HG03066 (cell line): ENCODE measurements around the gene ASPG.

Experiments used
- ATAC-seq: cut with Tn5 transposase; IDR thresholded peaks from one replicate; pipeline ENCODE4 v1.9.1; 2021; ENCODE audit warnings: low read depth; ENCODE audit not compliant: unreplicated experiment

The ASPG gene

DNA sequence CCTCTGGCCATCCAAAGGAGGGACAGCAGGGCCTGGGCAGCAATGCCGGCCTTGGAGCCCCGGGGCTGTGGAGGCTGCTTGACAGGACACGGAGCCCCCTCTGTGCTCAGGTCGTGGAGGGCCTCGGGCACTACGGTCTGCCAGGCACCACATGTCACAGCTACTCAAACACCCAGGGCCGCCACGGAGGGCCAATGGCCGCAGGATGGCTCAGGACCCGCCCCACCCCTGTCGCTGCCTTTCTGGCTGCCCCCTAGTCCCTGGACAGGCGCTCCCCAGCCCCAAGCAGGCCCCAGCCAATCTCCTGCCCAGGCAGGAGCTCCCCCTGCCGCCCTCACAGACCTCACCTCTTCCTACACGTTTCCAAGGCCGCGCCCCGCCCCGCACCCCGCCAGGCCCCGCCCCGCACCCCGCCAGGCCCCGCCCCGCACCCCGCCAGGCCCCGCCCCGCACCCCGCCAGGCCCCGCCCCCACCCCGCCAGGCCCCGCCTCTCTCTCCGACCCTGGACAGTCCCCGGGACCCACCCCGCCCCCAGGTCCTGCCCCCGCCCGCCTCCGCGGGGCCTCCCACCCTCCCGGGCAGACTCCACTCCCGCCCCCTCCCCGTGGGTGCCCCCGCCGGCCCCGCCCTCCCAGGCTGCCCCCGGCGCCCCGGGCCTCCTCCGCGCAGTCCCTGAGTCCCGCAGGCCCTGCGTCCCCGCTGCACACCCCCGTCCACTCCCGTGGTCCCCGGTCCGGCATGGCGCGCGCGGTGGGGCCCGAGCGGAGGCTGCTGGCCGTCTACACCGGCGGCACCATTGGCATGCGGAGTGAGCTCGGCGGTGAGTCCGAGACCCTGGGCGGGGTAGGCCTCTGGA lies at the start of gene ASPG:
TSS of gene ASPG (plus strand) at position 669 of the 857 bp plus-strand sequence. CDS start at position 740, 71 bp downstream.
- ATAC-seq, result no peak

DNA sequence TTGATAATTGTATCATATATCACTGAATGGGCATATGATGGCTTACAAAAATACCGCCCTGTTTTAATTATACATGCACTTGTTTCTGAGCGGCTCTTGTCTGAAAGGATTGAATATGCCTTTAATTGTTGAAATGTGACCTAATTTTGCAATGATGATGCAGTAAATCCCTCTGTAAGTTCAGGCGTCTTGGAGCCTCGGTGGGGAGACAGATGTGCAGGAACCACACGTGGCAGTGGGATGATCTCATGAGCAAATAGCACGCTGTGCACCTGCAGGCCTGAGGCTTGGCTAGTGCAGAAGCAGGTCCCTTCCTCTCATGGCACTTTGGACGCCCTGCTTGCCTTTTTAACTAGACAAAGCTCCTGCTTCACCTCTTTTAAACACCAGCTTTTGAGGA lies 49.3 kb upstream of the ASPG start:
- no peak for ATAC-seq

DNA sequence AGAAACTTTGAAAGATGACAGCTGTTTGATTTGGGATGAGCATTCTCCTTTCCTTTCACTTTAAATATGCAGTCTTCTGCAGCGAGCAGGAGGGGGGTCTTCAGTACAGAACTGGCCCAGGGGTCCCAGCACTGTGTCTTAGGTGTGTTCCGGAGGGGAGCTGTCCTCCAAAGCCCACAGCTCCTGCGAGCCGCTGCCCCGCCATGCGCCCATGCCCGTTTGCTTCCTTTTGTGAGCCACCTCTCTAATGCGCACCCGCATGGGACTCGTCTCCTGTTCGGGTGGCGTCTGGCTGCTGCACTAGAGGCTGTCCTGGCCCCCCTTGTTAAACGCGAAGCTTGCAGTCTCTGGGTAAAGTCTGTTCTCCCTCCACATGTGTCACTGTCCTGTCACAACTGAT lies 48.4 kb upstream of the ASPG start:
- no peak for ATAC-seq

DNA sequence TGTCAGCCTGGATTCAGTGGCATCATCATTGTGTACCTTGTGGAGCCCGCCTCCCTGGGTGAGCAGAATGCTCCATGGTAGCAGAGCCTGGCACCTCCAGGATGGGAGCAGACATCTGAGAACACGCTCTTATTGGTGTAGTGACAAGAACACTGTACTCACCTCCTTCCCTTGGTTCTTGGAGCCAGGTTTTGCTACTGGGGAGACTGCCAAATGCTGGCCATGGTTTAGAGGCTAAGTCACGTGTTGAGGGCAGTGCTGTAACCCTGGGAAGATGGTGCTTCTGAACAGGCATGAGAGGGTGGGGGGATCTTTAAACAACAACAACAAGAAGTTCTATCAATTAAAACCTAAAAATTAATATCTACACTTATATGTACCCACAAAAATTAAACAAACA lies 47.6 kb upstream of the ASPG start:
- ATAC-seq, result no peak

DNA sequence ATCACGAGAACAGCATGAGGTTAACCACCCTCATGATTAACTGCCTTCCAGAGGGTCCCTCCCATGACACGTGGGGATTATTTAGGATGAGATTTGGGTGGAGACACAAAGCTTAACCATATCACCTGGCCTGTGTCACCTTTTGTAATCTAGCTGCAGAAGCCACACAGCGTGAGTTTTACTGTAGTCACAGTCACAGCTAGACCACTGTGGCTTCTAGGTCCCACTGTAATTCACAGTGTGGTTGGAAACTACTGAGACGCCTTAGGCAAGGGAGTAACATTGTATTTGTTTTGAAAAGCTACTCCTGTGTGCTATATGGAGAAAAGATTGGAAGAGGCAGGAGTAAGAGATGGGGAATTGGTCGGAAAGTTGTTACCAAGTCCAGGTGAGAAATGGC lies 46.3 kb upstream of the ASPG start:
- no peak for ATAC-seq

DNA sequence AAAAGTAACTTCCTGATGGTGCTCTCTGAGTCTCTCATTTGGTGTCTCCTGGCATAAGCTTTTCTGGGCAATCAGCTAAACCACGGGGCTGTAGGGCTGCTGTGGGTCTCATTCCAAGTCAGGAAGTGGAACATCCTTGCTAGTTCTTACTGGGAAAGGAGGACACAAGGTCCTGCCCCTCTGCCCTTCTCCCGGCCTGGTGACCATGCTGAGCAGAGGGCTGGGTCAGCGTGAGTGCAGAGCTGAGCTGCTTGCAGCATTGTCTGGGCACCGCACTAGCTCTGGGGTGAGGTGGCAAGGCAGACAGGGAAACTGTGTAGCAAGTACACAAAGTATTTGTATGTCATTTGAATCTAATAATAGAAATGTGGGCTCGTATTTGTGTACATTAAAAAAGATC lies 45.0 kb upstream of the ASPG start:
- ATAC-seq, result no peak

DNA sequence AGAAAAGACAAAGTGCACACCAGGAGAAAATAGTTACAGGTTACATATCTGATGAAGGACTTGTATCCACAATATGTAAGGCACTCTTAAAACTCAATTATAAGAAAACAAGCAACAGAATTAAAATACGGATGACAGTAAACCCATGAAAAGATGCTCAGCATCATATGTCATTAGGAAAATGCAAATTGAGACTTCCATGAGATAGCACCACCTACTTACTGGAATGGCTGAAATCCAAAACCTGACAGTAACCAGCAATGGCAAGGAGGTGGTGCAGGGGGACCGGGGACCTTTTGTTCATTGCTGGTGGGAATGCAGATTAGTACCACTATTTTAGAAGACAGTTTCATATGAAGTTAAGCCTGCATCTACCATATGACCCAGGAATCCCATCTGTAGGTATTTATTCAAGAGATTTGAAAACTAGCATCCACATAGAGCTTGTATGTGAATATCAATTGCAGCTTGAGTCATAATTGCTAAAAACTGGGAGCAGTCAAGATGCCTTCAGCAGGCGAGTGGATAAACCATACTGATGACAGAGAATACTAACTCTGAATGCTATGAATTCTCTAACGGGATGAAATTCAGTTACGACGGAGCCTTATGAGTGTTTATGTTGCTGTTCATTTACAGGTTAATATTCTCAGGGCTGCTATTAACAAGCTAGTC lies 43.9 kb upstream of the ASPG start:
- ATAC-seq, result no peak

DNA sequence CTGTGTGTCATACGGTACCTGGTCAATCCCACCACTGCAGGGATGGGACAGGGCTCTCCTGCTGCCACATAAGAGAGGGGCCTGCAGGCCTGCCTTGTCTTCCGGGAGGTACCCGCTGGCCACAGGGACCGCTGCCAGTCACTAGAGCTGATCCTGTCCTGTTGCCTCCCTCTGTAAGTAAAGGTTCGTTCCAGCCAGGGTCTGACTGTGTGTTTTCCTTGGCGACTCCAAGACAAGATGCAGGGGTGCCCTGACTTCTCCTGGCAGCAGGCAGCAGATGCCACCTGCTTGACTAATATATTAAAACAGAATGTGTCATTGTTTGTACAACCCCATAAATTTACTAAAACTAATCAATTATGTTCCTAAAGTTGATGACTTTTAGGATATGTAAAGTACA lies 41.5 kb upstream of the ASPG start:
- no peak for ATAC-seq

DNA sequence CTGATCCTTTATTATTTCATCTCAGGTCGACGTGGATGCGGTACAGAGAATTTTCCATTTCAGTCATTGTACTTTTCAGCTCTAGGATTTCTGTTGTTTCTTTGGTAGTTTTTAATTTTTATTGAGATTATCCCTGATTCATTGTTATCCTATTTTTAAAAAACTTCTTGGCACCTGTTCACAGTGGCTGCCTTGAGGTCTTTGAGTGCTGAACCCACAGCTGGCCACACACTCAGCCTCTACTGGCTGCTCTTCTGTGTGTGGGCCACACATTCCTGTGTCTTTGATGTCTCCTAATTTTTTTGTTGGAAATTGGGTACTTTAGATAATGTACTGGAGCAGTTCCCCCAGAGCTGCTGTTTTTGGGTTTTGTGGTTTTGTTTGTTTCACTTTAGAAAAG lies 37.7 kb upstream of the ASPG start:
- ATAC-seq, result no peak

DNA sequence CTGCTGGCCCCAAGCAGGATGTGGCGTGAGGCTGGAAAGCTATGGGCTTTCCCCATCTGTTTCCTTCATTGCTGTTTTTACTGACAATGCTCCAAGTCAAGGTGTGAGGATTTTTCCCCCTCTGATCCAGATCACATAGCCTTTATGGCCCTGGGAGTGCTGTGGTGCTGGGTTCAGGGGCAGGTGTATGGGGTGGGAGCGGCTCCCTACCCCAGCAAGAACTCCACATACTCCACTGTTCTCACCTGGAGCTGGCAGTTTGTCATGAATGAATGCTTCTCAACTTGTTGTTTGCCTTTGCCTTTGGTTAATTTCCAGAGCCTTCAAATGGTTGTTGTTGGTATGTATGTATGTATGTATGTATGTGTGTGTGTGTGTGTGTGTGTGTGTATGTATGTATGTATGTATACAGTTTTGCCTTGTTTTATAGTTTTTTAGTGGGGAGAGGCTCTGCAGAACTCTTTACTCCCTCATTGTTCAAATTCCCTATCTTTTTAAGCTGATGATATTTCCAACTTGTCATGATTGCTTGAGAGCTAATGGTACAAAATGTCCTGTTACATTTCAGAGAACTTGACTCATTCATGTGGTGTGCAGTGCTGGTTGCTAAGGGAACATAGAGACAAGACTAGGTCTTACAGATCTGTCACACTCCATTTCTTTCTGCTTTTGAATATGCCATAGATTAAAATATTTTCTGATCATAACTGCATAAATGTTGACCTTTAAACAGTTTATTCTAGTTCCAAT lies 36.6 kb upstream of the ASPG start:
- no peak for ATAC-seq

DNA sequence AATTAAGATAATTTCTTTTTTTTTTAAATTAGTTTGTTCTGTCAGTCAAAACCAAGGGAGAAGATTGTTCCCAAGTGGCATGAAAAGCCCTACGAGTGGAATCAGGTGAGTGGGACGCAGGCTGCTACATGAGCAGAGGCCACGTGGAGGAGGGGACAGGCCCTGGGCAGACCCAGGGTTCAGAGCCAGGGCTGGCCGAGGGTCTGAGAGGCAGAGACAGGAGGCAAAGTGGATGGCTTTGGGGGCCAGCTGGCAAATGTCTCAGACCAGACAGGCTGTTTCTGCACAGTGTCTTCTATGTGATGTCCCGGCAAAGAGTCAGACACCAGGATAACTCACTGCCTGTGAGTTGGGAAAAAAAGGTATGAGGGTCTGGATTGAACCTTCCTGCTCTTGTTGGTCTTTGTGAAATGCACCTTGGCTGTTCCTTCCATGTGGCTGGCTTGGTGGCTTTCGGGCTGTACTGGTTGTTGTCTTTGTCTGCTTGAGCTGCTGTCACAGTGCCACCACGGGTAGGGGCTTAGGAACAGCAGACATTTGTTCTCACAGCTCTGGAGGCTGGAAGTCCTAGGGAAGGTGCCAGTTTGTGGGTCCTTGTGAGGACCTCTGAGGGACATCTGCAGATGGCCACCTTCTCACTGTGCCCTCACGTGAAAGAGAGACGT lies 35.8 kb upstream of the ASPG start:
- no peak for ATAC-seq

DNA sequence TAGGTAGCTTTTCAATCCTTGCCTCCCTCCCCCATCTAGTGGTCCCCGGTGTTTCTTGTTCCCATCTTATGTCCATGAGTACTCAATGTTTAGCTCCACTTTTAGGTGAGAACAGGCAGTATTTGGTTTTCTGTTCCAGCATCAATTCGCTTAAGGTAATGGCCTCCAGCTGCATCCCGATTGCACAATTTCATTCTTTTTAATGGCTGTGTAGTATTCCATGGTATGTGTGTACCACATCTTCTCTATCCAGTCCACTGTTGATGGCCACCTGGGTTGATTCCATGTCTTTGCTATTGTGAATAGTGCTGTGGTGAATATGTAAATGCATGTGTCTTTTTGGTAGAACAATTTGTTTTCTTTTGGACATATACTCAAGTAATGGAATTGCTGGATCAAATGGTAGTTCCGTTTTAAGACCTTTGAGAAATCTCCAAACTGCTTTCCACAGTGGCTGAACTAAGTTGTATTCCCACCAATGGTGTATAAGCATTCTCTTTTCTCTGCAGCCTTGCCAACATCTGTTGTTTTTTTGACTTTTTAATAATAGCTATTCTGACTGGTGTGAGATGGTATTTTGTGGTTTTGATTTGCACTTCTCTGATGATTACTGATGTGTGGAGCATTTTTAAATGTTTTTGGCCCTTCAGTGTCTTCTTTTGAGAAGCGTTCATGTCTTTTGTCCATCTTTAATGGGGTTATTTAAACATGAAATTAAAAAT lies 34.2 kb upstream of the ASPG start:
- no peak for ATAC-seq

DNA sequence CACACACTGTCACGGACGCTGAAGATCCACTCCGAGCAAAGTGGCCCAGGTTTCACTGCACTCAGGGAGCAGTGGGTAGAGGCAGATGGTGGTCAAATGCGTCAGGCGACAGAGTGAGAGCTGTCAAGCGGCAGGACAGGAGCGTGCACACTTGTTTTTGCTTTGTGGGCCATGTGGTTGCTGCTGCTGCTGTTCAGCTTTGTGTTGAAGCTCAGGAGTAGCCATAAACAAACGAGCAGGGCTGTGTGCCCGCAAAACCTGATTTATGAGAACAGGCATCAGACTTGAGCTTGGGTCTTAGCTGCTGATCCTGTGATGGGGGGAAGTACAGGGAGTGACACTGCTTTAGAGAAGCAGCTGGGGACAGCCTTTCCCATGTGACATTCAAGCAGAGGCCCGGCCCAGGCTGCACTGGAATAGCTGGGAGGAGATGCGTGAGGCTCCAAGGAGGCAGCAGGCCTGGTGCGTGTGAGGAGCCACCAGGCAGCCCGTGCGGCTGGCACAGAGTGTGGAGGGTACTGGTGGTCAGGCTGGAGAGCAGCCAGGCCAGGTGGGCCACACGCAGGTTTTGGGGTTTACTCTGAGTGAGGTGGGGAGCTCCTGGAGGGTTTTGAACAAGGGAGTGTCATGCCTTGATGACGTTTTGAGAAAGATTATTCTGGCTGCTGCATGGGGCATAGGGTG lies 31.1 kb upstream of the ASPG start:
- no peak for ATAC-seq

DNA sequence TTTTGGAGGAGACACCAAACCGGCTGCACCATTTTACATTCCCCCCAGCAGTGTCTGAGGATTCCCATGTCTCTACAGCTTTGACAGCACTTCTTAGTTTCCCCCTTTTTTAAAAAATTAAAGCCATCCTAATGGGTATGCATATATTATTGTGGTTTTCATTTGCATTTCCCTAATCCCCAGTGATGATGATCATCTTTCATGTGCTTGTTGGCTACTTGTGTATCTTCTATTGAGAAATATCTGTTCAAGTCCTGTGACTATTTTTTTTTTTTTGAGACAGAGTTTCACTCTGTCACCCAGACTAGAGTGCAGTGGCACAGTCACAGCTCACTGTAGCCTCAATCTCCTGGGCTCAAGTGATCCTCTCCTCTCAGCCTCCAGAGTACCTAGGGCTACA lies 23.2 kb upstream of the ASPG start:
- ATAC-seq, result no peak

DNA sequence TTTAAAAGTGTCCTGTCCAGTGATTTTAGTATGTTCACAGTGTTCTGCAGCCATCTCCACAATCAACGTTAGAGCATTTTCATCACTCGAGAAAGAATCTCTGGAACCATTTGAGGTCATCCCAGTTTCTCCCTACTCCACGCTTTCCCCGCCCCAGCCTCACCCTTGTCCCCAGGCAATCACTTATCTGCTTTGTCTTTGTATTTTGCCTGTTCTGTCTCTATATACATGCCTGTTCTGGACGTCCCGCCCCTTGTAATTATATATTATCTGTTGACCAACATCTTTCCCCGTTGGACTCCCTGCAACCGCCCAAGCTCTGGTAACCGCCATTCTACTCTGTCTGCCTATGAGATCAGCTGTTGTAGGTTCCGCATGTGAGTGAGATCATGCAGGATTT lies 21.5 kb upstream of the ASPG start:
- ATAC-seq, result no peak

DNA sequence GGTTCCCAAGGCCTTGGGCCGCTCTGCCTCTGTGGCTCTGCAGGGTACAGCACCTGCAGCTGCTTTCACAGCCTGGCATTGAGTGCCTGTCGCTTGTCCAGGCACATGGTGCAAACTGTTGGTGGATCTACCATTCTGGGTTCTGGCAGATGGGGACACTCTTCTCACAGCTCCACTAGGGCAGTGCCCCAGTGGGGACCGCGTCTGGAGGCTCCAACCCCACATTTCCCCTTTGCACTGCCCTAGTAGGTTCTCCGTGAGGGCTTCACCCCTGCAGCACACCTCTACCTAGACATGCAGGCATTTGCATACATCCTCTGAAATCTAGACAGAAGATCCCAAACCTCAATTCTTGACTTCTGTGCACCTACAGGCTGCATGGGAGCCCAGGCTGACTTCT lies 19.2 kb upstream of the ASPG start:
- ATAC-seq, result no peak

DNA sequence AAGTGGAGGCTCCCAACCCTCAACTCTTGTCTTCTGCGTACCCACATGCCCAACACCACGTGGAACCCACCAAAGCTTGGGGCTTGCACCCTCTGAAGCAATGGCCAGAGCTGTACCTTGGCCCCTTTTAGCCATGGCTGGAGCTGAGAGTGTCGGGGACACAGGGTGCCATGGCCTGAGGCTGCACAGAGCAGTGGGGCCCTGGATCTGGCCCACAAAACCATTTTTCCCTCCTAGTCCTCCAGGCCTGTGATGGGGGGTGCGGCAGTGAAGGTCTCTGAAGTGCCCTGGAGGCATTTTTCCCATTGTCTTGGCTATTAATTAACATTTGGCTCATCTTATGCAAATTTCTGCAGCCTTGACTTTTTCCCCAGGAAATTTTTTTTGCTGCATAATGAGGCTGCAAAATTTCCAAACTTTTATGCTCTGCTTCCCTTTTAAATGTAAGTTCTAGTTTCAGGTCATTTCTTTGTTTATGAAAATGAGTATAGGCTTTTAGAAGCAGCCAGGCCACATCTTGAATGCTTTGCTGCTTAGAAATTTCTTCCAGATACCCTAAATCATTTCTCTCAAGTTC lies 18.7 kb upstream of the ASPG start:
- ATAC-seq, result no peak

DNA sequence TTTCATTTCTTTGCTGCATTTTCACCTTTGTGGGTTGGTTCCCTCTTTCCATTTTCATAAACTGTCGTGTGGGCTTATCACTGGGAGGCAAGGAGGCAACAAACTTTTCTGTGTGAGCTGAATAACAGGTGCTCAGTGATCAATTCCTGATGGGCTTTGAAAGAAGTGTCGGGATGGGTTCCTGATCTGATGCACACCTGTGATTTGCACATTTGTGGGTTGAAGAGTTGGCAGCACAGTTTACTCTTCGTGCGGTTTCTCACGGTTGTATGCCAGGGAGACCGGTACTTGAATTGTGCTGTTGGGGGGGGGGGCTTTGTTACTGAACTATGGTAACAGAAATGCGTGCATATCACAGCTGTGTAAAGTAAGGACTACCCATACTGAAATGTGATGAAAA lies 16.0 kb upstream of the ASPG start:
- no peak for ATAC-seq

DNA sequence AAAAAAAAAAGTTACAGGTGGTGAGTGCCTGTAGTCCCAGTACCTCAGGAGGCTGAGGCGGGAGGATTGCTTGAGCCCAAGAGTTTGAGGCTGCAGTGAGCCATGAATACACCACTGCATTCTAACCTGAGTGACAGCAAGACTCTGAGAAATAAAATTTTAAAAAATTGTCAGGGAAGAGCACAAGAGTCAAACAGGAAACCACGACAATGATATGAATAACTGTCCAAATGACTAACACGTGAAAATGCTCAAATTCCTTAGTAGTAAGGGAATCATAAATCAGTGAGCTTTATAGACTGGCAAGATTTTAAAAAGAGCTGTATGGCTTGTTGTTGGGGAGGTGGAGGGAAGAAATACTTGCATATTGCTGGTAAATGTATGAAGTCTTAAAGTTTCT lies 12.9 kb upstream of the ASPG start:
- ATAC-seq, result no peak
